Effector memory CD4-positive, alpha-beta T cell (primary cell): Measurements from ENCODE around the gene RARB.

Source experiments
- DNase-seq, 3 donors: peaks; one replicate each; pipeline ENCODE4 v3.0.0-alpha.2; 2020
- H3K27ac ChIP-seq: 2 replicates; pipeline ENCODE4 v1.7.0; 2013; ENCODE audit warnings: mild to moderate bottlenecking, low read length, moderate library complexity; ENCODE audit not compliant: insufficient read depth, poor library complexity, severe bottlenecking
- H3K27me3 ChIP-seq: replicated peaks from 2 replicates; pipeline ENCODE4 v1.7.0; 2013; ENCODE audit warnings: mild to moderate bottlenecking, low read length; ENCODE audit not compliant: insufficient read depth, control insufficient read depth, poor library complexity, severe bottlenecking
- H3K36me3 ChIP-seq: 2 replicates; pipeline ENCODE4 v1.7.0; 2013; ENCODE audit warnings: mild to moderate bottlenecking, low read length, moderate library complexity; ENCODE audit not compliant: control insufficient read depth, insufficient read depth
- H3K4me1 ChIP-seq: 2 replicates; pipeline ENCODE4 v1.7.0; 2013; ENCODE audit warnings: low read length, mild to moderate bottlenecking; ENCODE audit not compliant: control insufficient read depth, insufficient read depth, poor library complexity, severe bottlenecking
- H3K4me3 ChIP-seq: 2 replicates; pipeline ENCODE4 v1.7.0; 2013; ENCODE audit warnings: low read length, low read depth, mild to moderate bottlenecking; ENCODE audit not compliant: insufficient read depth, poor library complexity, severe bottlenecking
- H3K9me3 ChIP-seq: 2 replicates; pipeline ENCODE4 v1.7.0; 2013; ENCODE audit warnings: mild to moderate bottlenecking, low read length, moderate library complexity; ENCODE audit not compliant: control insufficient read depth

Gene RARB

DNA sequence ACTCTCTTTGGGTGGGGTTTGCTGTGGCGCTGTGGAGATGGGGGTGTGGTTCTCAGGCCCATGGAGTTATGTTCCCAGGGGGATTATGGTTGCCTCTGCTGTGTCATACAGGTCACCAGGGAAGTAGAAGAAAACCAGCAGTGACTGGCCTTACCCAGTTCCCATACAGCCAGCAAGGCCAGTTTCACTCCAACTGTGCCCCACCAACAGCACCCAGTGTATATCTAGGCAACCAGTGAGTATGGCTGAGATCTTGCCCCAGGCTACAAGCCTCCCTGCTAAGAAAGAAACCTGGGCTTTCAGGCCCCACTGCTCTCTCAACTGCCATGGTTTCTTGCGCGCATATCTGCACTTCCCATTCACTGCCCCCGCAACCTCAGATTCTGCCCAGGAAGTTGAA, 31.4 kb upstream of the RARB start:
- Histone ChIP-seq H3K4me1 (no peaks in the 10 kb centered on the region), H3K9me3 (no peaks in the 10 kb centered on the region), H3K27me3 (no peaks in the 10 kb centered on the region), H3K36me3 (no peaks in the 10 kb centered on the region), H3K4me3 (no peak overlapping the region), H3K27ac (no peak overlapping the region)
- DNase-seq, result no peak

DNA sequence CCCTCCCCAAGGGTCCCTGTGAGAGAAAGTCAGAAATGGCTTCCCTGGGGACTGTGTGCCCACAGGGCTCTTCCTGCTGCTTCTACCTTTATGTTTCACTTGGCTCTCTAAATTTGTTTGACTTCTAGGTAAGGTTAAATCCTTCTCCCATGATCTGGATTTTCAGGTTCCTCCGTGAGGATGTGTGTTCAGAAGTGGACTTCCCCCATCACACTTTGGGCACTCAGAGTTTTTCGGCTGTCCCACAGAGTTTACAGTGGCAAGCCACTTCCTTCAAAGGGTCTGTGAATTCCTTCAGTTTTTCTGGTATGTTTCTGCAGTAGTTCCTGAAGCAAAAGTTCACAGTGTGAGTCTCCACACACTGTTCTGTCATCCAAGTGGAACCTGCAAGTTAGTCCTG, 30.9 kb upstream of the RARB start:
- no peaks in the 10 kb centered on the region for H3K4me1 ChIP-seq
- H3K9me3 ChIP-seq, result no peaks in the 10 kb centered on the region
- no peak overlapping the region for H3K4me3 ChIP-seq
- H3K36me3 ChIP-seq, result no peaks in the 10 kb centered on the region
- no peak overlapping the region for H3K27ac ChIP-seq
- no peak for DNase-seq
- H3K27me3 ChIP-seq, result no peaks in the 10 kb centered on the region

DNA sequence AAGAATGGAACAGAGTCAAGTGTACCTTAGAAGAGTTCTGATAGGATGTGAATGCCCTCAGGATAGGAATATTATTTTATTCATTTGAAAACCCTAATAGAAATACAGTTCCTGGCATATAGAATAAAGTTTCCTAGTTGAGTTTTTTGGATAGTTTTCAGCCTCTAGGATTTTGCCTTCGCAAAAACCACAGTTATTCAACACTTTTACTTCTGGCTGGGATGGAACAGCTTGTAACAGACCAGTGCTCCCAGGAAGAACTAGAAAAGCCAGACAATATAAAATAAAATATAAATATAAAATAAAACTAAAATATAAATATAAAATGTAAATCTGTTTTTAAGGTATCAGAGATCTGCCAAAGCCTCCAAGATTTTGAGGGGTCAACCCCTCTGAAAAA, 27.5 kb upstream of the RARB start:
- Histone ChIP-seq H3K36me3 (no peaks in the 10 kb centered on the region), H3K4me3 (no peak overlapping the region), H3K4me1 (no peaks in the 10 kb centered on the region), H3K9me3 (no peaks in the 10 kb centered on the region), H3K27ac (no peak overlapping the region), H3K27me3 (no peaks in the 10 kb centered on the region)
- DNase-seq, result no peak

GRCh38 chr3:25403968-25404367, 24.1 kb upstream of the RARB start:
- H3K4me1 ChIP-seq, result no peaks in the 10 kb centered on the region
- H3K27ac ChIP-seq, result no peak overlapping the region
- H3K36me3 ChIP-seq, result no peaks in the 10 kb centered on the region
- no peak overlapping the region for H3K4me3 ChIP-seq
- H3K9me3 ChIP-seq, result no peaks in the 10 kb centered on the region
- no peak for DNase-seq
- H3K27me3 ChIP-seq, result no peaks in the 10 kb centered on the region

- H3K9me3 ChIP-seq, result no peaks in the 10 kb centered on the region
- no peaks in the 10 kb centered on the region for H3K36me3 ChIP-seq
- no peak overlapping the region for H3K27ac ChIP-seq
- H3K4me1 ChIP-seq, result no peaks in the 10 kb centered on the region
- H3K27me3 ChIP-seq, result no peaks in the 10 kb centered on the region
- no peak overlapping the region for H3K4me3 ChIP-seq
- no peak for DNase-seq
Measured at GRCh38 chr3:25404569-25404968, 23.5 kb upstream of the RARB start.

DNA sequence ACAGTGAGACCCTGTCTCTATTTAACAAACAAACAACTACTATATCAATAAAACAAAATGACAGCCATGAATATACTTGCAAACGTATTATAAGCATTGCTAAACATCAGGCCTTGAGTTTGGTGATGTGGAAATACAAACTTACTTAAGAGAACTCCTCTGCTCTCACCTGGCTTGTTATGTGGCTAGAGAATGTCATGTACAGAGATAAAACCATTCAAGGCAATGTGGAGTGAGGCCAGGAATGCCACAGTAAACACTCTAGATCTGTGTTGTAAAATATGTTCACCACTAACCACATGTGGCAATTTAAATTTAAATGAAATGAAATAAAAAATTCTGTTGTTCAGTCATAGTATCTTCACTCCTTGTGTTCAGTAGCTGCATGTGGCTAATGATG, 22.7 kb upstream of the RARB start:
- no peaks in the 10 kb centered on the region for H3K36me3 ChIP-seq
- no peak for DNase-seq
- no peak overlapping the region for H3K4me3 ChIP-seq
- no peaks in the 10 kb centered on the region for H3K27me3 ChIP-seq
- no peaks in the 10 kb centered on the region for H3K9me3 ChIP-seq
- no peak overlapping the region for H3K27ac ChIP-seq
- no peaks in the 10 kb centered on the region for H3K4me1 ChIP-seq

- no peaks in the 10 kb centered on the region for H3K4me1 ChIP-seq
- H3K36me3 ChIP-seq, result no peaks in the 10 kb centered on the region
- H3K27me3 ChIP-seq, result no peaks in the 10 kb centered on the region
- H3K4me3 ChIP-seq, result no peak overlapping the region
- no peak overlapping the region for H3K27ac ChIP-seq
- H3K9me3 ChIP-seq, result no peaks in the 10 kb centered on the region
- no peak for DNase-seq
Measured at GRCh38 chr3:25410703-25411102, 17.4 kb upstream of the RARB start.

DNA sequence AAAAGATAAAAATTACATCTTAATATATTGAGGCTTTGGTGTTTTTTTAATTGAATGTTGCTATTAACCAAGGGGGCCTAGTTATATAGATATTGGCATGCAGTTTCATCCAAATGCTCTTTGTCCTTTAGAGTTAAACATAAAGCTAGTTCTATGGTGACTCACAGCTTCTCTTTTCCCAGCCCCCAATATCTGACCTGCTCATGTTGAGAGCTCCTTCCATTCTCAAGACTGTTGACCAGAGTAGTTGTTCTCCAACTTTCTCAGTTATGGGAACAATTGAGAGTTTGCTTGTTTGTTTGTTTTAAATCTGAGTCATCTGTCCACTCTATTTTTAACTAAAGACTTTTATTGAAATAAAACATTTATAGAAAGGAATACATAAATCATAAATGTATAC, 15.8 kb upstream of the RARB start:
- Histone ChIP-seq H3K4me3 (no peak overlapping the region), H3K27me3 (no peaks in the 10 kb centered on the region), H3K36me3 (no peaks in the 10 kb centered on the region), H3K4me1 (no peaks in the 10 kb centered on the region), H3K27ac (no peak overlapping the region), H3K9me3 (no peaks in the 10 kb centered on the region)
- DNase-seq, result no peak

- Histone ChIP-seq H3K27ac (no peak overlapping the region), H3K4me1 (no peaks in the 10 kb centered on the region)
- DNase-seq, result no peak
Measured at GRCh38 chr3:25416176-25416575, 11.9 kb upstream of the RARB start.

DNA sequence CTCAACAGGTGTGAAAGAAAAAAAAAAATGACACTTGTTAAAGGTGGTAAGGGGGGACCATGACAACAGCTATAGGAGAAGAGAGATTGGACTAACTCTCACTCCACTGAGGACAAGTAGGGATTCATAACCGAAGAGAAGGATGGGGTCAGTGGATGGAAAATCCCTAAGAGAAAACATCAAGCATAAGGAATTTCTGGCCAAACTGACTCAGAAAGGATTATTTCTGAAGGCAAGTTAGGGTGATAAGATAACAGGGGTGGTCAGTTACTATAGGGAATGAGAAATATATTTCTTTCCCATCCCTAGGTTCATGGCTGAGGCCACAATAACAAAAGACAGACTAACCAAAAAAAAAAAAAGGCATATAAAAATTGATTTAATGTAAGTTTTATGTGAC, 9.5 kb upstream of the RARB start:
- Histone ChIP-seq H3K9me3 (no peaks in the 10 kb centered on the region), H3K27ac (no peak overlapping the region), H3K4me1 (no peaks in the 10 kb centered on the region), H3K27me3 (no peaks in the 10 kb centered on the region), H3K36me3 (no peaks in the 10 kb centered on the region), H3K4me3 (no peak overlapping the region)
- no peak for DNase-seq

More at GRCh38 chr3:25416176-25416575, 11.9 kb upstream of the RARB start:
- H3K27me3 ChIP-seq, result no peaks in the 10 kb centered on the region
- no peaks in the 10 kb centered on the region for H3K36me3 ChIP-seq
- no peaks in the 10 kb centered on the region for H3K9me3 ChIP-seq
- H3K4me3 ChIP-seq, result no peak overlapping the region

GRCh38 chr3:25419251-25419650, 8.8 kb upstream of the RARB start:
- H3K4me3 ChIP-seq, result no peak overlapping the region
- no peak for DNase-seq
- no peaks in the 10 kb centered on the region for H3K27me3 ChIP-seq
- H3K36me3 ChIP-seq, result no peaks in the 10 kb centered on the region
- no peaks in the 10 kb centered on the region for H3K4me1 ChIP-seq
- no peak overlapping the region for H3K27ac ChIP-seq
- no peaks in the 10 kb centered on the region for H3K9me3 ChIP-seq
